Osteoblast (primary cell): ENCODE data around the gene CDK15. TPM values are rescaled to one million over a fixed set of nuclear protein-coding genes. Genes with fewer than 3 reads are reported as not detected.

ENCODE experiments used
- DNase-seq: peaks from one replicate; pipeline ENCODE4 v3.0.0; 2011; ENCODE audit warnings: low spot score, mixed read lengths; ENCODE audit not compliant: insufficient read length; ENCODE audit errors: missing footprints
- H2AFZ ChIP-seq: 2 replicates; pipeline ENCODE4 v1.6.0; 2011; ENCODE audit warnings: mild to moderate bottlenecking, low read length
- H3K27ac ChIP-seq: 2 replicates; pipeline ENCODE4 v1.5.1; 2011; ENCODE audit warnings: mild to moderate bottlenecking, low read depth, low read length, moderate library complexity
- H3K27me3 ChIP-seq: 2 replicates; pipeline ENCODE4 v1.6.0; 2012; ENCODE audit warnings: mild to moderate bottlenecking, control low read depth, inconsistent platforms, low read length, moderate library complexity; ENCODE audit not compliant: insufficient read depth
- H3K36me3 ChIP-seq: 2 replicates; pipeline ENCODE4 v1.5.1; 2011; ENCODE audit warnings: mild to moderate bottlenecking, low read length, control low read depth, moderate library complexity; ENCODE audit not compliant: insufficient read depth
- H3K4me1 ChIP-seq: 2 replicates; pipeline ENCODE4 v1.5.1; 2011; ENCODE audit warnings: mild to moderate bottlenecking, low read length, control low read depth, moderate library complexity; ENCODE audit not compliant: insufficient read depth
- H3K4me2 ChIP-seq: 2 replicates; pipeline ENCODE4 v1.6.0; 2011; ENCODE audit warnings: mild to moderate bottlenecking, low read length; ENCODE audit not compliant: insufficient read depth
- H3K4me3 ChIP-seq: fragments of 200-600 bp; sonication (generic); 3 replicates; pipeline ENCODE4 v1.5.1; 2012; ENCODE audit warnings: mild to moderate bottlenecking, low read length, inconsistent platforms; ENCODE audit not compliant: insufficient read depth
- H3K79me2 ChIP-seq: 2 replicates; pipeline ENCODE4 v1.6.0; 2012; ENCODE audit warnings: mild to moderate bottlenecking, low read length, control low read depth, inconsistent platforms; ENCODE audit not compliant: insufficient read depth
- H3K9me3 ChIP-seq: 2 replicates; pipeline ENCODE4 v1.5.1; 2011; ENCODE audit warnings: low read depth, low read length, control low read depth
- H4K20me1 ChIP-seq: 2 replicates; pipeline ENCODE4 v1.6.0; 2012; ENCODE audit warnings: mild to moderate bottlenecking, low read length, control low read depth; ENCODE audit not compliant: insufficient read depth
- CTCF ChIP-seq: IDR thresholded peaks from 2 replicates; pipeline ENCODE4 v1.5.1; 2011; ENCODE audit warnings: mild to moderate bottlenecking, low read depth, low read length, moderate library complexity; ENCODE audit errors: extremely low read depth
- total RNA-seq: library from RNA; depleted of rRNA; stranded (reverse); fragments of >200 nt; gene quantifications from 2 replicates; pipeline ENCODE4 v1.2.3, GENCODE V29; 2012

CDK15 gene
- total RNA-seq, 1 donor = 4.7 TPM

- TF ChIP-seq CTCF = no peak
- peaks cover 2% of the 10 kb centered on the region for H3K79me2 ChIP-seq
- DNase-seq = no peak
- no peaks in the 10 kb centered on the region for H3K27me3 ChIP-seq
- peaks cover 39% of the 10 kb centered on the region for H3K4me1 ChIP-seq
- no peaks in the 10 kb centered on the region for H3K9me3 ChIP-seq
- H3K4me2 ChIP-seq = peak overlapping the region; percentile 69
- H2AFZ ChIP-seq = no peak overlapping the region
- peak overlapping the region; percentile 56 for H3K27ac ChIP-seq
- H3K36me3 ChIP-seq = no peaks in the 10 kb centered on the region
- H4K20me1 ChIP-seq = no peaks in the 10 kb centered on the region
- H3K4me3 ChIP-seq = no peak overlapping the region
Observed at GRCh38 chr2:201859949-201860348, 53.6 kb downstream of the CDK15 start.

GRCh38 chr2:201860636-201861066 is 54.3 kb downstream of the CDK15 start:
- peak overlapping the region; percentile 56 for H3K27ac ChIP-seq
- no peaks in the 10 kb centered on the region for H3K27me3 ChIP-seq
- peak; percentile 89 for TF ChIP-seq CTCF
- H3K79me2 ChIP-seq = peaks cover 2% of the 10 kb centered on the region
- H3K9me3 ChIP-seq = no peaks in the 10 kb centered on the region
- H3K36me3 ChIP-seq = no peaks in the 10 kb centered on the region
- H3K4me2 ChIP-seq = peak overlapping the region; percentile 51
- peaks cover 32% of the 10 kb centered on the region for H3K4me1 ChIP-seq
- H2AFZ ChIP-seq = peak overlapping the region; percentile 45
- peak; percentile 59 for DNase-seq
- no peaks in the 10 kb centered on the region for H4K20me1 ChIP-seq
- no peak overlapping the region for H3K4me3 ChIP-seq

GRCh38 chr2:201862843-201863242 is 56.5 kb downstream of the CDK15 start:
- Histone ChIP-seq H3K9me3 (no peaks in the 10 kb centered on the region), H3K4me1 (peaks cover 35% of the 10 kb centered on the region), H3K4me3 (no peak overlapping the region), H3K36me3 (no peaks in the 10 kb centered on the region), H3K27me3 (no peaks in the 10 kb centered on the region), H4K20me1 (no peaks in the 10 kb centered on the region), H3K79me2 (no peaks in the 10 kb centered on the region), H3K4me2 (no peak overlapping the region), H2AFZ (no peak overlapping the region), H3K27ac (no peak overlapping the region)
- no peak for DNase-seq
- TF ChIP-seq CTCF = no peak

GRCh38 chr2:201866643-201867473 is 60.5 kb downstream of the CDK15 start:
- H3K4me2 ChIP-seq = no peak overlapping the region
- no peaks in the 10 kb centered on the region for H3K36me3 ChIP-seq
- no peaks in the 10 kb centered on the region for H4K20me1 ChIP-seq
- TF ChIP-seq CTCF = no peak
- no peaks in the 10 kb centered on the region for H3K79me2 ChIP-seq
- H3K27me3 ChIP-seq = no peaks in the 10 kb centered on the region
- H3K27ac ChIP-seq = no peak overlapping the region
- H2AFZ ChIP-seq = no peak overlapping the region
- DNase-seq = no peak
- no peak overlapping the region for H3K4me3 ChIP-seq
- H3K9me3 ChIP-seq = no peaks in the 10 kb centered on the region
- peaks cover 5% of the 10 kb centered on the region for H3K4me1 ChIP-seq
